Mammary epithelial cell (primary cell): ENCODE data around the gene ZC3H8.

Experiments used
- EZH2 ChIP-seq: IDR thresholded peaks from 2 replicates; pipeline ENCODE4 v1.6.1; 2012; ENCODE audit warnings: low read length, inconsistent platforms, borderline replicate concordance
- TF ChIP-seq, protein P1 (sequence below), 2 donors: IDR thresholded peaks in 1 of 2; conservative IDR thresholded peaks in 1 of 2; 2 replicates each; pipeline ENCODE4 v1.5.1; 2011 to 2012; ENCODE audit warnings: inconsistent platforms in 2 of 2, low read length in 2 of 2, mild to moderate bottlenecking in 2 of 2, control low read depth in 1 of 2, low read depth in 1 of 2; ENCODE audit not compliant: insufficient read depth in 1 of 2; ENCODE audit errors: extremely low read depth in 1 of 2

DNA sequence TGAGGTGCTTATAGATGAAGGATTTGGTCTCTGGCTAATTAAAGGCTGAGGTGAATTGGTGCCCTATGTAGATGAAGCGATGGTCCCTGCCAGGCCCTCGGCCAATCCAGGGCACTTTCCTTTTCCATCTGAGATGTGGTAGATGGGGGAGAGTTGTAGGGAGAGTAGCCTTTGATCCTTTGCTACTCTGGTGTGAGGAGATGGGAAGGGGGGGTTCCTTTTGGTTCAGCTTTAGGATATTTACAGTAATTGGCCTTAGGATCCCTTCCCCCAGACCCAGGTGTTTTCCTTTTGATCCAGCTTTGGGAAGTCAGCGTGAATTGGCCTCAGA is 5.4 kb upstream of the ZC3H8 start:
- TF ChIP-seq, protein P1, sequence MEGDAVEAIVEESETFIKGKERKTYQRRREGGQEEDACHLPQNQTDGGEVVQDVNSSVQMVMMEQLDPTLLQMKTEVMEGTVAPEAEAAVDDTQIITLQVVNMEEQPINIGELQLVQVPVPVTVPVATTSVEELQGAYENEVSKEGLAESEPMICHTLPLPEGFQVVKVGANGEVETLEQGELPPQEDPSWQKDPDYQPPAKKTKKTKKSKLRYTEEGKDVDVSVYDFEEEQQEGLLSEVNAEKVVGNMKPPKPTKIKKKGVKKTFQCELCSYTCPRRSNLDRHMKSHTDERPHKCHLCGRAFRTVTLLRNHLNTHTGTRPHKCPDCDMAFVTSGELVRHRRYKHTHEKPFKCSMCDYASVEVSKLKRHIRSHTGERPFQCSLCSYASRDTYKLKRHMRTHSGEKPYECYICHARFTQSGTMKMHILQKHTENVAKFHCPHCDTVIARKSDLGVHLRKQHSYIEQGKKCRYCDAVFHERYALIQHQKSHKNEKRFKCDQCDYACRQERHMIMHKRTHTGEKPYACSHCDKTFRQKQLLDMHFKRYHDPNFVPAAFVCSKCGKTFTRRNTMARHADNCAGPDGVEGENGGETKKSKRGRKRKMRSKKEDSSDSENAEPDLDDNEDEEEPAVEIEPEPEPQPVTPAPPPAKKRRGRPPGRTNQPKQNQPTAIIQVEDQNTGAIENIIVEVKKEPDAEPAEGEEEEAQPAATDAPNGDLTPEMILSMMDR (conservative IDR thresholded peaks at IDR 0.05 in 1 of 2, IDR thresholded peaks at IDR 0.05 in 1 of 2; ENCODE audit: extremely low read depth in 1 of 2, insufficient read depth in 1 of 2, low read depth in 1 of 2, low read length in 2 of 2), result no peak
- no peak for TF ChIP-seq EZH2
